GM10248 (cell line): ENCODE data around the gene ZNF318.
"Not testable (repeated sequence)": the region's sequence is repeated elsewhere in the genome, so short reads cannot be mapped to it uniquely, and the experiment has no call there.

ENCODE experiments used
- CTCF ChIA-PET: fragments of 300-600 bp; sonication (Branson Sonifier 250); formaldehyde crosslinking; extraction: SDS; loops from one replicate; lab custom pipeline; 2021; ENCODE audit warnings: antibody characterized with exemption; lab: Yijun Ruan, JAX
- POLR2A ChIA-PET: fragments of 350-650 bp; sonication (Branson Sonifier 250); formaldehyde crosslinking; extraction: SDS; loops from one replicate; lab custom pipeline; 2020; ENCODE audit warnings: antibody characterized with exemption; lab: Yijun Ruan, JAX
- DNase-seq: peaks from one replicate; pipeline ENCODE4 v3.0.0; 2012; ENCODE audit errors: extremely low spot score
- TF ChIP-seq, protein P1 (sequence below): IDR thresholded peaks from 2 replicates; pipeline ENCODE4 v1.5.1; 2012; ENCODE audit warnings: mild to moderate bottlenecking, low read depth; ENCODE audit errors: extremely low read depth, missing control alignments, control extremely low read depth

ZNF318 gene

DNA sequence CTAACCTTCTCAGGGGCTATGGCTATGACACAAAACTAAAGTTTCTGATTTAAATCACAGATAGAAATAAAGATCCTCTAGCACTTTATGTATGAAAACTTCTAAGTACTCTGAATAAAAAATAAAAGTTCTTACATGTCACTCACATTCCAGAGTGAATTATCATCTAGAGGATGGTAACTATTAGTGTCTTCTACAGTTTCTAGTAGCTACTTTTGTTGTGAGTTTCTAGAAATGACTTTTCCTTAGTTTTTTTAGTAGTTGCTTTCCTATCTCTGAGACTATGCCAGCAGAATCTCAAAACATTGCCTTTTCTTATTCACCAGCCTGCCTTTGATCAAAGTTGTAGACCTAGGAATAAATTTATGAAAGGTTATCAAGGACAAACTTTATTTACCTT is 10.1 kb downstream of the ZNF318 start:
- TF ChIP-seq, protein P1, sequence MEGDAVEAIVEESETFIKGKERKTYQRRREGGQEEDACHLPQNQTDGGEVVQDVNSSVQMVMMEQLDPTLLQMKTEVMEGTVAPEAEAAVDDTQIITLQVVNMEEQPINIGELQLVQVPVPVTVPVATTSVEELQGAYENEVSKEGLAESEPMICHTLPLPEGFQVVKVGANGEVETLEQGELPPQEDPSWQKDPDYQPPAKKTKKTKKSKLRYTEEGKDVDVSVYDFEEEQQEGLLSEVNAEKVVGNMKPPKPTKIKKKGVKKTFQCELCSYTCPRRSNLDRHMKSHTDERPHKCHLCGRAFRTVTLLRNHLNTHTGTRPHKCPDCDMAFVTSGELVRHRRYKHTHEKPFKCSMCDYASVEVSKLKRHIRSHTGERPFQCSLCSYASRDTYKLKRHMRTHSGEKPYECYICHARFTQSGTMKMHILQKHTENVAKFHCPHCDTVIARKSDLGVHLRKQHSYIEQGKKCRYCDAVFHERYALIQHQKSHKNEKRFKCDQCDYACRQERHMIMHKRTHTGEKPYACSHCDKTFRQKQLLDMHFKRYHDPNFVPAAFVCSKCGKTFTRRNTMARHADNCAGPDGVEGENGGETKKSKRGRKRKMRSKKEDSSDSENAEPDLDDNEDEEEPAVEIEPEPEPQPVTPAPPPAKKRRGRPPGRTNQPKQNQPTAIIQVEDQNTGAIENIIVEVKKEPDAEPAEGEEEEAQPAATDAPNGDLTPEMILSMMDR: no peak
- ChIA-PET CTCF (interaction anchor here (0.8 to 2.4 kb wide), 3 partner anchors 9 to 147 kb away, joined by 4 to 7 read pairs (median 6); partner anchors contain the start of gene ZNF318), POLR2A (interaction anchor here (0.6 kb wide), 1 partner anchor 18 kb away, joined by 4 read pairs; no protein-coding TSS in a partner anchor)
- no peak for DNase-seq

DNA sequence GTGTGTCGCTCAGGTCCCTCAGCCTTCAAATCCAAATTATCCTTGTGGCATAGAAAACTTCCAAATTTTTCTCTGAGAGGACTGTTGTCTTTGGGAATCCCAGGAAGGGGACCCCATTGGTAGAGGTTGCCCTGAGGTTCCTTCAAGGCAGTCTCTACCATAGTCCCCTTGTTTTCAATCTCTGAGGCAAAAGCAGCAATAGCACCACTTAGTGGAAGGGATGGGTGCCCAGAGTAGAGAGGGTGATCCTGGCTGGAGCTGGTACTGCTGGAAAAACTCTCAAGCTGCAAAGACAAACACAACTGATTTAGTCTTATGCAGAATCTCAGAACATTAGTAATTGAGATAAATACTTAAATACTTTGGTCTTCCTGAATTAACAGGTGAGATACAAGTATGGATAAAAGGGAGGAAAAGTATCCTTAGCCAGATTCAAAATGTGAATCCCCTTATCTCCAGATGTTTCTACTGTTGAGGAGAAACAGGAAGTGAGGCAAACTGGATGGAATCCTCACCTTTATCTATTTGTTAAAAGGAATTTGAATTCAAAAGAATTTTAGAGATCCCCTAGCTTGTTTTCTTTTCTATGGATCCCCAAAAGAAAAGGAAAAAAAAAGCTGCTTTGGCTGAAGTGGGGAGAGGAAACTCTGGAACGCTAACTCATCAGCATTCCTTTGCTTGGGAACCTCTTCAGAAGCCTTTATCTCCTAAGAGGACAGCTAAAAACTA is 13.4 kb downstream of the ZNF318 start:
- TF ChIP-seq, protein P1: peak; percentile 39
- DNase-seq: no peak
- POLR2A ChIA-PET: interaction anchor here (0.6 to 1.0 kb wide), 2 partner anchors 18 to 69 kb away, joined by 3 read pairs; no protein-coding TSS in a partner anchor
- CTCF ChIA-PET: interaction anchor here (0.7 to 2.4 kb wide), 13 partner anchors 8 to 165 kb away, joined by 3 to 11 read pairs (median 4); partner anchors contain the start of gene DNPH1

DNA sequence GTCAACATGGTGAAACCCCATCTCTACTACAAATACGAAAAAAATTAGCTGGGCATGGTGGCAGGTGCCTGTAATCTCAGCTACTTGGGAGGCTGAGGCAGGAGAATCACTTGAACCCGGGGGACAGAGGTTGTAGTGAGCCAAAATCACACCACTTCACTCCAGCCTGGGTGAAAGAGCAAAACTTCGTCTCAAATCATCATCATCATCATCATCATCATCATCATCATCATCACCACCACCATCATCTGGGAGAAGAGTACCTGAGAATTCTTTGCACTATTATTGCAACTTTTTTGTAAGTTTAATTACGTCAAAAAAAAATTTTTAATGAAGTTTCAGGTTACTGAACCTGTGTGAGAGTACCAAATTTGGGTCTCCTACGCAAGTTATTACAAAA is 17.5 kb downstream of the ZNF318 start:
- DNase-seq, POLR2A ChIA-PET, CTCF ChIA-PET: not testable (repeated sequence)

DNA sequence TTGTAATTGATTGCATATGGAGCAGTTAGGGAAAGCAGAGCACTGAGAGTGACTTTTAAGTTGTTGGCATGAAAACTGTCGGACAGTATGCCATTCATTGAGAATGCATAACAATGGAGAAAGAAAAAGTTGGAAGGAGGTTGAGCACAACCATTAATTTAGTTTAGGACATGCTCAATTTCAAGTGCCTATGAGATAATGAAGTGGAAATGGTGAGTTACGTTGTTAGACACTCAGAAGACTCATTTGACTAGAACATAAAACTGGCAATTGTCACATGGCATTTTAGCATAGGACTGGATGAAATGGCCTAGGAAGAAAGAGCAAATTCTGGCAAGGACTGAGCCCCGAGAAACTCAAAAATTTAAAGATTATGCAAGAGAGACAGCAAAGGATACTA is 22.0 kb downstream of the ZNF318 start:
- CTCF ChIA-PET: no interaction called here
- TF ChIP-seq, protein P1: no peak
- POLR2A ChIA-PET: no interaction called here
- no peak for DNase-seq

DNA sequence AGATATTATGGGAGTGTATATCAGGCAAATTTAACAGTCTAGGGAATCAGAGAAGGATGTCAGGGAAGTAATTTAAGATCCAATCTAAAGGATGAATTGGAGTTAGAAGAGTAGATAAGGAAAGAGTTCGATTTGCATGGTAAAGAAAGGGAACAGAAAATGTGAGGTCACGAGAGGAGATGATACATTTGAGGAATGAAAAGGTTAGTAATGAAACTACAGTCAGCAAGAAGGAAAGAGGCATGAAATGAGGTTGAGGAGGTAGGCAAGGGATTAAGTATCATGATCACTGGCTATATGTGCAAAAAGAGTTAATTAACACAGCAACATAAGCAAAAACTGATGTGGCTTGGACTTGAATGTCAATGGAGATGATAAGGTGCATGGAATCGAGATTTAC is 22.4 kb downstream of the ZNF318 start:
- POLR2A ChIA-PET: no interaction called here
- CTCF ChIA-PET: no interaction called here
- TF ChIP-seq, protein P1: no peak
- no peak for DNase-seq

DNA sequence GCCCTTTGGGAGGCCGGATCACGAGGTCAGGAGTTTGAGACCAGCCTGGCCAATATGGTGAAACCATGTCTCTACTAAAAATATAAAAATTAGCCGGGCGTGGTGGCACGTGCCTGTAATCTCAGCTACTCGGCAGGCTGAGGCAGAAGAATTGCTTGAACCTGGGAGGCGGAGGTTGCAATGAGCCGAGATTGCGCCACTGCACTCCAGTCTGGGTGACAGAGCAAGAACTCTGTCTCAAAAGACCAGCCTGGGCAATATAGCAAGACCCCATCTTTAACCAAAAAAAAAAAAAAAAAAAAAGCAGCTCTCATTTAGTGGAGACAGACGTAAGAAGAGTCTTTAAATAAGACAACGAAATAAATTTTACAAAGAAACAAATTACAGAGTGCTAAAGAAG is 23.2 kb downstream of the ZNF318 start:
- not testable (repeated sequence) for DNase-seq
- ChIA-PET POLR2A (interaction anchor here (0.6 kb wide), 1 partner anchor 344 kb away, joined by 3 read pairs; no protein-coding TSS in a partner anchor), CTCF (interaction anchor here (1.6 kb wide), 1 partner anchor 52 kb away, joined by 4 read pairs; no protein-coding TSS in a partner anchor)

DNA sequence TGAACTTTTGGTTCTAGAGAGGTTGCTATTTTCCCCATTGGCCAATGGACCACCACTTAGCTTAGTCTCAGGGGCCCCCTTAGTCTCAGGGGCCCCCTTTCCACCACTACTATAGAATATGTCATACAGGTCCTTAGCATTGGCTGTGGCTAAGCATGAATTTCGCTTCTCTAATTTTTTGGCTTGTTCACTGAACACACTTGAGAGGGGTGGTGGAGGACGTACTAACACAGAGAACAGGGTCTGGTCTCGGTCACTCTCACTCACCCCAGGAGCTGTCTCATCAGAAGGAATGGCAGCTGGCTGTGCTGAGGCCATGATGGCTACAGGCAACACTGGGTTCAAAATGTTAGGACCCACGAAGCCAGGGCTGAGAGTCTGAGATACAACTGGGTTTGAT is 30.3 kb downstream of the ZNF318 start:
- TF ChIP-seq, protein P1: no peak
- ChIA-PET POLR2A (interaction anchor here (0.6 to 1.8 kb wide), 4 partner anchors 11 to 148 kb away, joined by 3 to 5 read pairs (median 4); partner anchors contain the start of gene ABCC10), CTCF (interaction anchor here (1.0 to 3.4 kb wide), 7 partner anchors 10 to 77 kb away, joined by 3 to 17 read pairs (median 4); partner anchors contain the start of gene CRIP3)
- DNase-seq: peak; percentile 66
